Measurements from ENCODE around the gene LRRC74B. TPM values are rescaled to one million over a fixed set of nuclear protein-coding genes. Genes with fewer than 3 reads are reported as not detected.
A peak's percentile ranks its signal among the peaks of the same experiment; 100 is the strongest.

LRRC74B gene
- total and polyA plus RNA-seq, 2 experiments from 2014 or later, result not detected

DNA sequence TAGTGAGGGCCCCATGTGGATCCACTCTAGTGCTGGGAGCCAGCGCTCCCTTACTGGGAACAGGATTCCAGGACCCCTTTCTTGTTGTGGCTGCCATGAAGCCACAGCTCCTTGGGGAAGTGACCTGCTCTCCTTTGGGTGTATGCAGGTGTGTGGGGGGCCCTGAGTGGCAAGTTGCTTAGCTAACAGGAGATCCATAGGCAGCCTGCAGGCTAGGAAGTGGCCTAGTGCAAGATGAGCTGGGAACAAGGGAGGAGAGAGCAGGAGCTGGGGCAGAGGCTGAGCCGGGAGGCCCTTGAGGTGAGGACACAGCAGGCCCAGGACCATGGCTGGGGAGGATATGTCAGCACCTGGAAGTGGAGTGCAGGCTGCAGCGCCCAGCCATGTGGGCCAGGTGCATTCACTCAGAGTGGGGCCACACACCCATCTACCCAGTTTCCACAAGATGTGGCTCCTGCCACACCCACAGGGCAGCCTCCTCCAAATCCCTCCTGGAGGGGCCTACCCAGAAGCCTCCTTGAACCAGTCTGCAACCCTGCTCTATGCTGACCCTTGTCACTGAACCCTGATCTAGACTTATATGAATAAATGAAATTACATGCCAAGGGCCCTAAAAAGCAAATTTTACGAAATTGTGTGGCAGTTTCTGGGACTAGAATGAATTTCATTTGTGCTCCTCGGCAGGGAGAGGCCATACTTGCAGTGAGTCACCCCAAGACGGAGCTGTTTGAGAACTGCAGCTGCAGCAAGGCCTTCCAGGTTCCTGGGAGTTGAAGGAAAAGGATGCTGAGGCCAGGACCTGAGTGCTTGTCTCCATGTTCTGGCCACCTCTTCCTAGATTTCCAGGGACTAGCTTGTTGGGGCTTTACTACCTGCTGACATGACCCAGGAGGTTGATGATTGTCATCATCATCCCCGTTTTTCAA, 47.1 kb upstream of the LRRC74B start:
- Histone ChIP-seq H3K79me2 (ENCODE audit: insufficient read depth) (peaks cover 34% of the 10 kb centered on the region), H3K9me3 (ENCODE audit: low read depth) (no peaks in the 10 kb centered on the region), H3K36me3 (ENCODE audit: low read depth) (no peaks in the 10 kb centered on the region), H3K9ac (peak overlapping the region; percentile 17; the same call in 1 of the 2 replicates), H3K4me2 (ENCODE audit: unreplicated experiment) (no peak overlapping the region), H3K27ac (0 out of 2 replicates have a peak overlapping the region, but pooled peaks have one; percentile 12), H3K4me1 (ENCODE audit: insufficient read depth) (peaks cover 17% of the 10 kb centered on the region), H3K9me2 (ENCODE audit: insufficient read depth) (no peaks in the 10 kb centered on the region), H3F3A (ENCODE audit: insufficient read depth) (peaks cover 12% of the 10 kb centered on the region), H3K4me3 (no peak overlapping the region), H2AFZ (no peak overlapping the region), H3K27me3 (replicated peaks; ENCODE audit: insufficient read depth) (no peaks in the 10 kb centered on the region), H4K20me1 (ENCODE audit: insufficient read depth) (no peaks in the 10 kb centered on the region)
- in situ Hi-C loops (cut with MboI), result no loop called here
- TF ChIP-seq EZH2phosphoT487 (IDR thresholded peaks at IDR 0.05; ENCODE audit: insufficient read depth, low read depth) (no peak), EZH2 (IDR thresholded peaks at IDR 0.05; ENCODE audit: insufficient read depth, poor library complexity, severe bottlenecking) (no peak)
- peak; percentile 63 for DNase-seq
- WGBS, 2 experiments (ENCODE audit: low coverage in 1 of 2, low lambda C conversion rate in 2 of 2, missing lambda C conversion rate in 2 of 2), result 47 to 53% methylated on average over 7 of the region's 7 CpGs

GRCh38 chr22:20999350-21000206, 46.2 kb upstream of the LRRC74B start:
- H3K9me2 ChIP-seq (ENCODE audit: insufficient read depth), result no peaks in the 10 kb centered on the region
- H4K20me1 ChIP-seq (ENCODE audit: insufficient read depth), result no peaks in the 10 kb centered on the region
- TF ChIP-seq EZH2phosphoT487 (IDR thresholded peaks at IDR 0.05; ENCODE audit: insufficient read depth, low read depth) (no peak), EZH2 (IDR thresholded peaks at IDR 0.05; ENCODE audit: insufficient read depth, poor library complexity, severe bottlenecking) (no peak)
- peaks cover 39% of the 10 kb centered on the region for H3K79me2 ChIP-seq (ENCODE audit: insufficient read depth)
- H3K4me1 ChIP-seq (ENCODE audit: insufficient read depth), result peaks cover 17% of the 10 kb centered on the region
- H3K4me2 ChIP-seq (ENCODE audit: unreplicated experiment), result peak overlapping the region; percentile 93
- no peaks in the 10 kb centered on the region for H3K36me3 ChIP-seq (ENCODE audit: low read depth)
- no peaks in the 10 kb centered on the region for H3K9me3 ChIP-seq (ENCODE audit: low read depth)
- peak overlapping the region; percentile 84; the same call in 1 of the 2 replicates for H3K4me3 ChIP-seq
- peak overlapping the region; percentile 17; the same call in 1 of the 2 replicates for H3K9ac ChIP-seq
- 0 out of 2 replicates have a peak overlapping the region, but pooled peaks have one; percentile 12 for H3K27ac ChIP-seq
- no peak overlapping the region for H2AFZ ChIP-seq
- no peak for DNase-seq
- peaks cover 12% of the 10 kb centered on the region for H3F3A ChIP-seq (ENCODE audit: insufficient read depth)
- in situ Hi-C loops (cut with MboI), result no loop called here
- no peaks in the 10 kb centered on the region for H3K27me3 ChIP-seq (replicated peaks; ENCODE audit: insufficient read depth)
- 88 to 91% methylated on average over 27 of the region's 27 CpGs for WGBS, 2 experiments (ENCODE audit: low coverage in 1 of 2, low lambda C conversion rate in 2 of 2, missing lambda C conversion rate in 2 of 2)

DNA sequence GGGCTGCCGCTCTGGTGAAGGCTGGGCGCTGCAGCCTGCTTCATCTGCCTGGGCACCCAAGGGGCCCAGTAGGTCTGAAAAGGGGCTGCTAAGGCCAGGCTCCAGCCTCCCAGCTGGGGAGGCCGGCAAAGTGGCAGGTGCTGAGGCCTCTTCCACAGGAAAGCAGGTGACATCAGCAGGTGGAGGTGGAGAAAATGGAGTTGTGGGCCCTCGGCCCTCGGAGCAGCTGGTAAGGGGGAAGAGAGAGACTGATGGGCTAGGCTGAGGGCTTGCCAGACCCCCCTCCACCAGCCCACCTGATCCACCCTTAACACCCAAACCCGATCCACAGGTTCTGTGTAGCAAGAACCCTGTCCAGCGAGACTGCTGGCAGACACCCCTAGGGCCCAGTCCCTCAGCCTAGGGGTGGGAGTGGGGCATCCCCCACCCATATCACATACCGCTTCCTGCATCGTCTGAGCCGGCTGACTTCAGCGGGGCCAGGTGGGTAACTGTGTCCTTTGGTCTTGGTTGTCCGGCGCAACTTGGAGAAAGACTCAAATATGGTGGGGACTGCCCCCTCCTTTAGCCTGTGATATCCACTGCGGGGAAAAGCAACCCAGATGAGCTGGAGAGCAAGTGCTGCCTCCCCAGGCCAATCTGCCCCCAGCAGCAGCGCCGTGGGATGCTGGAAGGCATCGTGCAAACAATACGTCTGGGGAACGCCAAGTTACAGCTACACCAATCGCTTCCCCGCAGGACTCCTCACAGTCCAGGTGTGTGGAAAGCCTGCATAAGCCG, 45.3 kb upstream of the LRRC74B start:
- in situ Hi-C loops (cut with MboI), result no loop called here
- TF ChIP-seq EZH2 (IDR thresholded peaks at IDR 0.05; ENCODE audit: insufficient read depth, poor library complexity, severe bottlenecking) (no peak), EZH2phosphoT487 (IDR thresholded peaks at IDR 0.05; ENCODE audit: insufficient read depth, low read depth) (no peak)
- Histone ChIP-seq H3K27me3 (replicated peaks; ENCODE audit: insufficient read depth) (no peaks in the 10 kb centered on the region), H3K4me3 (peak overlapping the region; percentile 84), H3K27ac (peak overlapping the region; percentile 99), H3K4me2 (ENCODE audit: unreplicated experiment) (peak overlapping the region; percentile 93), H2AFZ (no peak overlapping the region), H3F3A (ENCODE audit: insufficient read depth) (peaks cover 12% of the 10 kb centered on the region), H3K9ac (peak overlapping the region; percentile 98), H4K20me1 (ENCODE audit: insufficient read depth) (no peaks in the 10 kb centered on the region), H3K9me2 (ENCODE audit: insufficient read depth) (no peaks in the 10 kb centered on the region), H3K36me3 (ENCODE audit: low read depth) (no peaks in the 10 kb centered on the region), H3K79me2 (ENCODE audit: insufficient read depth) (peaks cover 39% of the 10 kb centered on the region), H3K4me1 (ENCODE audit: insufficient read depth) (peaks cover 17% of the 10 kb centered on the region), H3K9me3 (ENCODE audit: low read depth) (no peaks in the 10 kb centered on the region)
- 47 to 48% methylated on average over 22 of the region's 22 CpGs for WGBS, 2 experiments (ENCODE audit: low coverage in 1 of 2, low lambda C conversion rate in 2 of 2, missing lambda C conversion rate in 2 of 2)
- peak; percentile 63 for DNase-seq
